Keratinocyte (primary cell): ENCODE data around the gene SLCO3A1. TPM values are rescaled to one million over a fixed set of nuclear protein-coding genes. Genes with fewer than 3 reads are reported as not detected.

Source experiments
- DNase-seq: peaks from one replicate; pipeline ENCODE4 v3.0.0-alpha.2; 2011; ENCODE audit warnings: low read depth, missing footprints, low spot score
- FAIRE-seq: peaks from 2 replicates; lab custom pipeline; 2011; peaks lifted over from hg19 to GRCh38; lab: Jason Lieb, UNC
- H2AFZ ChIP-seq: 2 replicates; pipeline ENCODE4 v1.6.0; 2012; ENCODE audit warnings: low read length, control low read depth, inconsistent platforms; ENCODE audit not compliant: control insufficient read depth
- H3K27ac ChIP-seq: 2 replicates; pipeline ENCODE4 v1.5.1; 2011; ENCODE audit warnings: low read length; ENCODE audit not compliant: control insufficient read depth, insufficient read depth
- H3K27me3 ChIP-seq: 3 replicates; pipeline ENCODE4 v1.6.0; 2011; ENCODE audit warnings: low read length; ENCODE audit not compliant: control insufficient read depth, insufficient read depth; ENCODE audit errors: extremely low read depth
- H3K36me3 ChIP-seq, 2 experiments: 2 replicates in 1 of 2; 3 replicates in 1 of 2; pipeline ENCODE4 v1.5.1; 2011; ENCODE audit warnings: low read length in 2 of 2, mild to moderate bottlenecking in 1 of 2; ENCODE audit not compliant: control insufficient read depth in 2 of 2, insufficient read depth in 2 of 2; ENCODE audit errors: extremely low read depth in 1 of 2
- H3K4me1 ChIP-seq: 3 replicates; pipeline ENCODE4 v1.5.1; 2011; ENCODE audit warnings: low read length; ENCODE audit not compliant: control insufficient read depth, insufficient read depth; ENCODE audit errors: extremely low read depth
- H3K4me2 ChIP-seq: 3 replicates; pipeline ENCODE4 v1.6.0; 2011; ENCODE audit warnings: low read depth, low read length; ENCODE audit not compliant: control insufficient read depth, insufficient read depth; ENCODE audit errors: extremely low read depth
- H3K4me3 ChIP-seq, 3 experiments: fragments of 200-600 bp in 1 of 3; sonication (generic) in 1 of 3; 2 replicates in 2 of 3; 3 replicates in 1 of 3; pipeline ENCODE4 v1.5.1; 2011 to 2016; ENCODE audit warnings: low read length in 3 of 3, mild to moderate bottlenecking in 3 of 3, control low read depth in 2 of 3, inconsistent platforms in 1 of 3, low read depth in 1 of 3, mixed read lengths in 1 of 3, mixed run types in 1 of 3, moderate library complexity in 1 of 3; ENCODE audit not compliant: control insufficient read depth in 2 of 3, insufficient read depth in 2 of 3; ENCODE audit errors: extremely low read depth in 1 of 3
- H3K79me2 ChIP-seq: 2 replicates; pipeline ENCODE4 v1.6.0; 2012; ENCODE audit warnings: low read length; ENCODE audit not compliant: control insufficient read depth, insufficient read depth
- H3K9ac ChIP-seq: 3 replicates; pipeline ENCODE4 v1.6.0; 2011; ENCODE audit warnings: low read length; ENCODE audit not compliant: control insufficient read depth, insufficient read depth; ENCODE audit errors: extremely low read depth
- H3K9me1 ChIP-seq: 3 replicates; pipeline ENCODE4 v1.6.0; 2011; ENCODE audit warnings: low read length; ENCODE audit not compliant: control insufficient read depth, insufficient read depth; ENCODE audit errors: extremely low read depth
- H3K9me3 ChIP-seq: 2 replicates; pipeline ENCODE4 v1.5.1; 2012; ENCODE audit warnings: low read depth, low read length; ENCODE audit not compliant: control insufficient read depth
- H4K20me1 ChIP-seq: 3 replicates; pipeline ENCODE4 v1.6.0; 2011; ENCODE audit warnings: low read length; ENCODE audit not compliant: control insufficient read depth, insufficient read depth; ENCODE audit errors: extremely low read depth
- CTCF ChIP-seq, 3 experiments: IDR thresholded peaks in 1 of 3; conservative IDR thresholded peaks in 1 of 3; optimal IDR thresholded peaks in 1 of 3; 2 replicates in 2 of 3; 3 replicates in 1 of 3; pipeline versions ENCODE3 to v1.5.1; 2011; ENCODE audit warnings: low read length in 3 of 3, mild to moderate bottlenecking in 3 of 3, moderate library complexity in 2 of 3, control low read depth in 1 of 3, inconsistent platforms in 1 of 3; ENCODE audit not compliant: insufficient read depth in 2 of 3; ENCODE audit errors: extremely low read depth in 1 of 3
- EZH2 ChIP-seq: IDR thresholded peaks from one replicate; pipeline ENCODE4 v1.6.1; 2012; ENCODE audit warnings: inconsistent platforms, mild to moderate bottlenecking, low read length, moderate library complexity
- dilution Hi-C: fragments of 300-500 bp; cut with MboI; formaldehyde crosslinking; loops from one replicate; pipeline ENCODE4 v1.7.0; 2020; ENCODE audit warnings: low sequenced_read_pairs; ENCODE audit not compliant: extremely low pct_ligation_motif_present
- polyA plus RNA-seq, 5 experiments: library from polyadenylated mRNA; depleted of rRNA in 3 of 5; stranded (reverse) in 3 of 5; stranded (forward) in 1 of 5; unstranded in 1 of 5; fragments of >200 nt; gene quantifications; 1 replicate in 1 of 5; 2 replicates in 3 of 5; 3 replicates in 1 of 5; pipeline versions ENCODE4 v1.2.1 to v1.2.3, GENCODE V29; 2011 to 2012; ENCODE audit warnings: missing spikeins in 2 of 5, low read depth in 1 of 5, low replicate concordance in 1 of 5

SLCO3A1 gene
- polyA plus RNA-seq, 1 donor (not counting 4 experiments of a cell fraction or from before 2014, with no cell fraction given): 21.3 TPM

GRCh38 chr15:91826443-91826842, 27.1 kb upstream of the SLCO3A1 start:
- H2AFZ ChIP-seq: no peak overlapping the region
- H3K27me3 ChIP-seq: no peaks in the 10 kb centered on the region
- no peaks in the 10 kb centered on the region for H3K36me3 ChIP-seq
- no peak overlapping the region for H3K27ac ChIP-seq
- no peaks in the 10 kb centered on the region for H3K79me2 ChIP-seq
- H3K4me1 ChIP-seq: peaks cover 2% of the 10 kb centered on the region
- H3K9ac ChIP-seq: no peak overlapping the region
- FAIRE-seq (no peak), DNase-seq (no peak)
- dilution Hi-C loops: no loop called here
- no peak overlapping the region for H3K4me2 ChIP-seq
- no peaks in the 10 kb centered on the region for H3K9me3 ChIP-seq
- no peaks in the 10 kb centered on the region for H4K20me1 ChIP-seq
- no peak overlapping the region for H3K4me3 ChIP-seq
- TF ChIP-seq CTCF (optimal IDR thresholded peaks at IDR 0.05 in 1 of 3, IDR thresholded peaks at IDR 0.05 in 1 of 3, conservative IDR thresholded peaks at IDR 0.05 in 1 of 3; ENCODE audit: extremely low read depth in 1 of 3, insufficient read depth in 2 of 3, low read length in 3 of 3) (no peak), EZH2 (no peak)
- no peaks in the 10 kb centered on the region for H3K9me1 ChIP-seq

- dilution Hi-C loops: no loop called here
- H3K27me3 ChIP-seq: no peaks in the 10 kb centered on the region
- no peaks in the 10 kb centered on the region for H3K36me3 ChIP-seq
- H4K20me1 ChIP-seq: no peaks in the 10 kb centered on the region
- H3K4me3 ChIP-seq: no peak overlapping the region
- no peaks in the 10 kb centered on the region for H3K79me2 ChIP-seq
- FAIRE-seq (no peak), DNase-seq (no peak)
- no peak overlapping the region for H3K9ac ChIP-seq
- no peak overlapping the region for H2AFZ ChIP-seq
- H3K9me3 ChIP-seq: no peaks in the 10 kb centered on the region
- no peaks in the 10 kb centered on the region for H3K9me1 ChIP-seq
- no peak overlapping the region for H3K4me2 ChIP-seq
- no peaks in the 10 kb centered on the region for H3K4me1 ChIP-seq
- TF ChIP-seq EZH2 (no peak), CTCF (optimal IDR thresholded peaks at IDR 0.05 in 1 of 3, IDR thresholded peaks at IDR 0.05 in 1 of 3, conservative IDR thresholded peaks at IDR 0.05 in 1 of 3; ENCODE audit: extremely low read depth in 1 of 3, insufficient read depth in 2 of 3, low read length in 3 of 3) (no peak)
- no peak overlapping the region for H3K27ac ChIP-seq
These were observed 20.5 kb upstream of the SLCO3A1 start for GRCh38 chr15:91833056-91833455.
